DLD1 (cell line): ENCODE data around the gene FAM81A.
"Not testable (repeated sequence)": the region's sequence is repeated elsewhere in the genome, so short reads cannot be mapped to it uniquely, and the experiment has no call there.

Source experiments
- in situ Hi-C: cut with HindIII; loops from 2 replicates; pipeline ENCODE4 v1.10.0; 2017; ENCODE audit warnings: low sequenced_read_pairs

FAM81A gene

DNA sequence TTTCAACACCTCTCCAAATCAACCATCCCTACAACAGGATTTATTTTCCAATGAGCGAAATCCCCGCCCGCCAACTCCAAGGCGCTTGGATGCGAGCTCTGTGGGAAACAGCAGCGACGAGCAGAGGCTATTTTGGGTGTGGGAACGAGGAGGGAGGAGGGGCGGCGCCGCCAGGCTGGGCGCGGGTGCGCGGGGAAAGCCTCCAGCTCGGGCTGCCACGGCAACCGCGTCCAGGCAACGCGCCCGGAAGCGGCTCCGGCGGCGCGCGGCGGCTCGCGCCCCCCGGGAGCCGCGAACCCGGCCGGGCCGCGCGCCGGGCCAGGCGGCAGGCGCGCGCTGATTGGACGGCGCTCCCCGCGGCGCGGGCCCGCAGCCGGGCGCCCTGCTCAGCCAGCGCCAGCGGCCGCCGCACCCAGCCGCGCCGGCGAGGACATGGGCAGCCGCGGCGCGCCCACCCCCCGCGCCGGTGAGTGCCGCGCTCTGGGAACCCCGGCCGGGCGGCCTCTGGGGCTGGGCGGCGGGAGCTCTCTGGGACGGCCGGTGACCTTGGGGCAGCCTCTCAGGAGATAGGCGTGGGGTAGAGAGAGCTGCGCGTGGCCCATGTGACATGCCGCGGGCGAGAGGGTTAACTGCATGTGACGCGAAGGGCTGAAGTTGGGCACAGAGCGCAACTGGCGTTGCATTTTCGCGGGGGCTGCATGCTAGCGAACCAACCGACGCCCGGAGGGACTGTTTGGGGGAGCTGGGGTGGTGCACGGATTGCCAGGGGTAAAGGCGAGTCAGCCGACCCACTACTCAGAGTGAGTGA lies at the start of gene FAM81A:
Gene FAM81A (plus strand): TSS at position 370 of the 808 bp plus-strand sequence. CDS start 20,441 bp downstream, outside the sequence.
- in situ Hi-C loops = no loop called here

- in situ Hi-C loops = no loop called here
Observed at GRCh38 chr15:59388670-59389069, 49.3 kb upstream of the FAM81A start.

DNA sequence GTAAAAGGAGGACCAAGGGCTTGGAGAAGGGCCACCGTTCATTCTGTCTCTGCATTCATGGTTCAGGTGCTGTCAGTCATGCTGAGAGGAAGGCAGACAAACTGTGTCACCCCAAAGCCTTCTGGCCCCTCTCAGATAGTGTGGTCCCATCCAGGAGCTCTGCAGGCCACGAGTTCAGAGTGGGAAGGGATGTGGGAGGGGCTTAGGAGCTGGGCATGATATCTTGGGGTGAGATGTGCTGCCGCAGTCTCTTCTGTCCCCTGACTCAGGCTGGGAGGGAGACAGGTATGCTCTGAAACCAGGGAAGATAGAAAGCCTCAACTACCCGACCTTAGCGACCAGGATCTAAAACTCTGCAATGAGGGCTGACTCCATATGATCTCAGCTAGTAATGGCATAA lies 45.7 kb upstream of the FAM81A start:
- in situ Hi-C loops = no loop called here

DNA sequence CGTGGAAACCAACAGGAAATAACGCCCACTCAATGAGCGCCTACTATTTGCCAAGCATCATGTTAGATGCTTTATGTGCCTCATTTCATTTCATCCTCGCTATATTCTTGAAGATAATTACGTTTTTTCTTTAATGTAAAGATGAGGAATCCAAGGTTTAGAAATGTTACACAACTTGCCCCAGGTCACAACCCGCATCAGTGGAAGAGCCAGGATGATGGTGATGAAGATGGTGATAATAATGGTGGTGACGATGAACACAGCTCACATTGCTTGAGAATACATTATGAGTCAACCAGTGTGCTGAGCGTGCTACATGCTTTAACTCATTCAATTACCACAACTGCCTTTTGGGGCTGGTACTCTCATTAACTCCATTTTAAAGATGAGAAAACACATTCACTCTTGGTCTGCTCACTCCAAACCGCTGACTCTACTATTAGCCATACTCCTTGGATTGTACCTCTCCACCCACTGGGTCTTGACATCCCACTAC lies 43.8 kb upstream of the FAM81A start:
- in situ Hi-C loops = no loop called here

- in situ Hi-C loops = no loop called here
Observed at GRCh38 chr15:59396211-59396610, 41.8 kb upstream of the FAM81A start.

GRCh38 chr15:59396679-59397078 lies 41.3 kb upstream of the FAM81A start:
- in situ Hi-C loops = no loop called here

GRCh38 chr15:59398220-59398619 lies 39.8 kb upstream of the FAM81A start:
- in situ Hi-C loops = no loop called here

DNA sequence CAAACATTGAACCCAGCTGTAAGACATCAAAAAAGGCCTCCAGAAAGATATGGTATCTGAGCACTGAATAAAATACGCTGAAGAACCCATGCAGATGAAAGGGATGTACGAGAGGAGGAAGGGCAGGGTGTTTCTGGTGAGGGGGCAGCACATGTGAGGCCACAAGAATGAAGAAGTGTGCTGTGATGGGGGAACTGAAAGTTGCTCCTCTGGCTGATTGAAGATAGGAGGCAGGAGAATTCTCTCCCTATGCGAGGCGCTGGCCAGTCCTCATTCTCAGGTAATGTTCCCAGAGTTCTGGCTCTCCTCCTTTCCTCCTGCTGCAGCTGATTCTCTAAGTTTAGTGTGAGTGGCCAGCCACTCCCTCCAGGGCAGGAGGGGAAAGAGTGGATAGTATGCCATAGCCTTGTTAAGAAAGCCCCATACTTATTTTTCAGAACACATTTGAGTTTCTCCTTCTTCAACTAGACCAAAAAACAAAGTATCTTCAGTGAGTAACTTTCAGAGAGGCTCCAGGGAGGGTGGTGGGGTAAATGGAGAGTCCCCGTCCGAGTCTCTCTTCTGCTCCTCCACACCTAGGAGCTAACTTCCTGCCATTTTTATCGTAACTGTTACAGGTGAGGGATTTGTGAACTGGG lies 38.4 kb upstream of the FAM81A start:
- in situ Hi-C loops = no loop called here

- in situ Hi-C loops = no loop called here
Observed at GRCh38 chr15:59400103-59400813, 37.7 kb upstream of the FAM81A start.

GRCh38 chr15:59401051-59401823 lies 36.7 kb upstream of the FAM81A start:
- in situ Hi-C loops = not testable (repeated sequence)

GRCh38 chr15:59401824-59402569 lies 36.0 kb upstream of the FAM81A start:
- in situ Hi-C loops = no loop called here

GRCh38 chr15:59405079-59405478 lies 32.9 kb upstream of the FAM81A start:
- in situ Hi-C loops = no loop called here

- in situ Hi-C loops = no loop called here
Observed at GRCh38 chr15:59406446-59406845, 31.5 kb upstream of the FAM81A start.

DNA sequence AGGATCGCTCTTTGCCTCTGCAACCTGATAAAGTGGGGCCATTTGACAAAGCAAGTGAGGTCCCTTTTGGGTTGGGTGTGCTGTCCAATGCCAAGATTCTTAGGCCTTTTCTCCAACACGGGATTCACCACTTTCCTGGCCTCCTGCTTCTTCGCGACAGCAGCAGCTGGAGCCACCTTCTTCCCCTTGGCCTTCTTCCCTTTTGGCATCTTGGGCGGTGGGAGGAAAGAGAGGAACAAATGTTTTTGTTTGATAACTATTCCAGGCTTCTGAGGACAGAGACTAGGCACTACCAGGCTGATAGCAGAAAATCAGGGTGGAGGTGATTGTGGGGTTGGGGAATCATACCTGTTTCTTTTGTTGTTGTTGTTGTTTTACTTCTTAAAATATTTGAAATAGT lies 30.0 kb upstream of the FAM81A start:
- in situ Hi-C loops = no loop called here

GRCh38 chr15:59410391-59410896 lies 27.5 kb upstream of the FAM81A start:
- in situ Hi-C loops = no loop called here

- in situ Hi-C loops = no loop called here
Observed at GRCh38 chr15:59413577-59413976, 24.4 kb upstream of the FAM81A start.

- in situ Hi-C loops = no loop called here
Observed at GRCh38 chr15:59416816-59417215, 21.2 kb upstream of the FAM81A start.

DNA sequence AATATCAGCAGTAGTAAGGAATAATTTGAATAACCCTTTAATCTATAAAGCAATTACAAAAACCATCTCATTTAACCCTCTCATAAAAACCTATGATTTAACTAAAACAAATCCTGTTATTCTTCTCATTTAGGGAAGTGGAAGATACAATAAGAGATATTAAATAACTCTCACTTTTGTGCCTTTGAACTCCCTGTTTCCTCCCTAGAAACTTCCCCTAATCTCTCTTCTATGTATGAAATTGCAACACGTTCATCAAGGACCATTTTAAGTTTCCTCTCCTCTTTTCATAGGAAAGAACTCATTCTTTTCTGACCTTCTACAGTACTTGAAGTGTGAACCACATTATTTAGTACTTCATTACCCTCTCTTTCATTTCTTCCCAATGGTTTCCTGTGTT lies 18.8 kb upstream of the FAM81A start:
- in situ Hi-C loops = no loop called here

GRCh38 chr15:59420108-59420507 lies 17.9 kb upstream of the FAM81A start:
- in situ Hi-C loops = no loop called here
